HG03558 (cell line): ENCODE data around the gene SNAP25.

ENCODE experiments used
- ATAC-seq: cut with Tn5 transposase; IDR thresholded peaks from one replicate; pipeline ENCODE4 v1.9.1; 2021; ENCODE audit warnings: moderate number of reproducible peaks; ENCODE audit not compliant: unreplicated experiment; ENCODE audit errors: extremely low read depth

SNAP25 gene

GRCh38 chr20:10297684-10298240 lies 79.1 kb downstream of the SNAP25 start:
- ATAC-seq, result no peak

- no peak for ATAC-seq
Observed at GRCh38 chr20:10300582-10301446, 82.2 kb downstream of the SNAP25 start.

DNA sequence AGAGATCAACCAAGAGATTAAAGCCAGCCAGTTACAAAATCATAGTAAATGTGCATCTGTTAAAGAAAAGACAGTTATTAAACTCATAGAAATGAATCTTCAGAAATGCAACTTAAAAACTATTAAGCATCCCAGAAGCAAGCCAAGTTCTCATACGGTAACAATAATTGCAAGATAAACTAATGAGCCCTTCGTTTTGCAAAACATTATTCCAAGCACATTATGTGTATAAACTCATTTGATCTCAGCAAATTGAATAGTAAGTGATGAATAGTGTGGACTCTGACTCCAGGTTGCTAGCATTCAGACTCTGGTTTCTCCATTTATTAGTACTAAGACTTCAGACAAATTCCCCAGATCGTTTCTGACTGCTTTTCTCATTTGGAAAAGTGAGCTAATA lies 85.2 kb downstream of the SNAP25 start:
- ATAC-seq, result no peak

DNA sequence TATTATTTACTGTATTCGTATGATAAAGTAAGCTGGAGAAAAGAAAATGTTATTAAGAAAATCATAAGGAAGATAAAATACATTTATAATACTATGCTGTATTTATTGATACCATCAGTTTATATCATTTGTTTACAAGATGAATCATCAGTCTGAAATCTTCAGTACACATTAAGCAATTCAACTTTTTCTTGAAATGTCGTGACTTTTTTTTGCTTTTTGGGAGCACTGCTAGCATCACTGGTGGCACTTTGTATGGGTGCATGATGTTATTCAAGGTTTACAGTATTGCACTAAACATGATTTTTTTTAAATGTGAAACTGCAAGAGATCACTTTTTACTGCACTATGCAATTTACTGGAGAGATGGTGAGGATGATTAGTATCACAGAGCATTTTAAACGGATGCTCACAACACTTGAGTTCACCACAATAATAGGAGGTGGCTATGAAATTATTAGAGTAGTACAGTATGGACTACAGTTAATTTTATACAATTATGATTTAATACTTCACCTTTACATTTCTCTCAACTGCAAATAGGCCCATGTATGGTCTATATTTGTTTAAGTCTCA lies 85.9 kb downstream of the SNAP25 start:
- ATAC-seq, result no peak

- no peak for ATAC-seq
Observed at GRCh38 chr20:10306440-10307358, 88.1 kb downstream of the SNAP25 start.

DNA sequence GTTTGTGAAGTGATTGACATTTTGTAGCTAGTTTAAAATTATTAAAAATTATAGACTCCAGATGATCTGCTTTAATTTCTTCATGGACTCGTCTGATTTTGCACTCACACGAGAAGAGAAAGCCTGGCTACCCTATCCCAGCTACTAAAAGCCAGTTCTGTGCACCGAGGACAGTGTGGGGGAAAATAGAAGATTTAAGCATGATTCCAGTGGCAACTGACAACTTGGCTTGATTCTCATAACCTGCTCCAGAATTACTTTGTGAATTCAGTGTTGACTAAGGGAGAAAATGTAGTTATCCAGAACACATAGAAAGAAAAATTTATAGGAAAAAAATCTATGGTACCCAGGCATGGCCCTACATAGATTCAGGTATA lies 88.7 kb downstream of the SNAP25 start:
- no peak for ATAC-seq

DNA sequence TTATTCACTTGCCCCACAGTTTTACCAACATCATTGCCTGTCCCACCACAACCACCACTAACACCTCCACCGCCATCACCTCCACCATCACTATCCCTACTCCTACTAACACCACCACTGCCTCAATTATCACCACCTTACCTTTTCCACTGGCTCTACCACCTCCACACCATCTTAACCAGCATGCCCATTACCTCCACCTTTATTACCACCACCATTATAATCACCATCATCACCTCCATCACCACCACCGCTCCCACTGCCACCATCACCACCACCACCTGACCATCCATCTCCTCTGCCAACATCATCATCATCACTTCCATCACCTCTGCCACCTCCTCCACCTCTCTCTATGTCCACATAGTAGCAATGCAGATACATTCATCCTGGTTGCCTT lies 90.0 kb downstream of the SNAP25 start:
- ATAC-seq, result no peak

DNA sequence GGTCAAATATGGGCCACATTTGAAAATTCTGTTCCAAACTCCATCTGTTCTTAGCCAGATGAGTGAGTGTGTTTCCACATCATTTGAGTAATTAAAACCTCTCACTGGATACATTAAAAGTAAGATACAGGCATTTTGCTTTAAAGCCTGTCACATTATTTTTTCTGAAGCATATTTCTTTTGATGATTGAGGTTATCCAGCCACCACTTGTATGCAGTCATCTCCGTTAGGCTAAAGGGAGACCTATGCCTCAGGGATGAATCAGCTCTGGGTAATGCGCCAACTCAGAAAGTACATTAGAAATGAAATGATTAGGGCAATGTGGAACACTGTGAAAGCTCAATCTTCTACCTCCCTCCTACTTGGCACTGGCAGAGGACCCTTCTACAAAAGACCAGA lies 90.7 kb downstream of the SNAP25 start:
- no peak for ATAC-seq

GRCh38 chr20:10312111-10312510 lies 93.5 kb downstream of the SNAP25 start:
- no peak for ATAC-seq

GRCh38 chr20:10313215-10313614 lies 94.6 kb downstream of the SNAP25 start:
- ATAC-seq, result no peak

- no peak for ATAC-seq
Observed at GRCh38 chr20:10313701-10314100, 95.1 kb downstream of the SNAP25 start.

- ATAC-seq, result no peak
Observed at GRCh38 chr20:10314198-10314597, 95.6 kb downstream of the SNAP25 start.

GRCh38 chr20:10315138-10315537 lies 96.5 kb downstream of the SNAP25 start:
- no peak for ATAC-seq

DNA sequence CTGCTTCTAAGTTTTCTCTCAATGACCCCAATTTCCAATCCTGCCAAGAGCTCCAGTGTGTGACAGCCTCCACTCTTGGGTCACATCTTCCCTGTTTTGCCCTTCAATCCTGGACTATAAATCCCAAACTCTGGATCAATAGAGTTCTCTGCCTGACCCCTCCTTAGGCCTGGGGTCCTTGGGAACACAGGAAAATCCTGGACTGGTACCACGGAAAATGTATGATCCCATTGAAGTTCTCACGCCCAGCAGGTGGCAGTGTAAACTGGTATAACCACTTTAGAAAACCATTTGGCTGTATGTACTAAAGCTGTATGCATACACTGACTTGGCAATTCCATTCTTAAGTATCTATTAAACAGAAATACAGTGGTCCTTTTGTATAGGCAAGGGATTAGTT lies 98.0 kb downstream of the SNAP25 start:
- no peak for ATAC-seq

DNA sequence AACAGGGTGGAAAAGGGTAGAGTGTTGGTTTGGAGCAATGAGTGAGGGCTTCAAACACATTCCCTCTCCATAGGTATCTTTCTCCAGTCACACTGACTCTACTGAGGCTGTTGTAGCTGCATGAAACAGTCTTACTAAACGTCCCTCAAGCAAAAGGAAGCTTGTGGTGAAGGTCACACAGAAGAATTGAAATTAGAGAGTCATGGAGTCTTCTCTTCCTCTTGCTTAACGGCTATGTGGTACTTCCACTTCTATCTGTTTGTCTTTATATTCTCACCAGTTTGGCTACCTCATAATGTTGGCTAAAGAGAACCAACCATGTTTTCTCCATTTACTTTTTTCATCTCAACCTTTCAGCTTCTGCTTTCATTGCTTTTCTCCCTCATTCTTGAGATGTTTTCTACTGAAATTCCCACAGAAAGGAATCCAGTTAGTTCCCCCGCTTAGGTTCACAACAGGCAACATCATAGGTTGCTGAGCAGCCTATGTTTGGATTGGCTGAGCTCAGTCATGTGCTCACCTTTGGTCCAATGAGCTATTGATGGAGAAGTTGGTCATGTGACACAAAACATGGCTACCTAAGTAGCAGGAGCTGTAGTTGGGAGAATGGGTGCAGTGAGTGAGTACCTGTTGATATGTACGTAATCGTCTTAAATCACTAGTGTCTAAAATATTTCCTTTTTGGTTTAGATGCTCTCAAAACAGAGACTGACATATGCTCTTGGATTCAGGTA lies 99.8 kb downstream of the SNAP25 start:
- ATAC-seq, result no peak

DNA sequence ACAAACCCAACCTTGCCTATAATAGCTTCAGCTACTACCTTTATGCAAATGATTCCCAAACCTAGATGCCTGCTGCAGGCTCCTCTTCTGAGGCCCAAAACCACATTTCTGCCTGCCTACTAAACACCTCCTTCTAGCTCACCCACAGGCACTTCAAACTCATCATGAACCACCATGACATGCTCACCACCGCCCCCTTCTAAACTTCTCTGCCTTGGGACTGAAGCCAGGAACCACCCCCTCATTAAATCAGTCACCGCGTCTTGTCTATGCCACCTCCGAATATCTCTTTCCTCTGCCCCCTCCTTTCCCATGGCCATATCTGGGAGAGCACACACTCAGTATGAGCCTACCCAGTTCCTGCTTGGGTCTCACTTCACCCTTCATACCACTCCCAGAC lies 101.2 kb downstream of the SNAP25 start:
- no peak for ATAC-seq

DNA sequence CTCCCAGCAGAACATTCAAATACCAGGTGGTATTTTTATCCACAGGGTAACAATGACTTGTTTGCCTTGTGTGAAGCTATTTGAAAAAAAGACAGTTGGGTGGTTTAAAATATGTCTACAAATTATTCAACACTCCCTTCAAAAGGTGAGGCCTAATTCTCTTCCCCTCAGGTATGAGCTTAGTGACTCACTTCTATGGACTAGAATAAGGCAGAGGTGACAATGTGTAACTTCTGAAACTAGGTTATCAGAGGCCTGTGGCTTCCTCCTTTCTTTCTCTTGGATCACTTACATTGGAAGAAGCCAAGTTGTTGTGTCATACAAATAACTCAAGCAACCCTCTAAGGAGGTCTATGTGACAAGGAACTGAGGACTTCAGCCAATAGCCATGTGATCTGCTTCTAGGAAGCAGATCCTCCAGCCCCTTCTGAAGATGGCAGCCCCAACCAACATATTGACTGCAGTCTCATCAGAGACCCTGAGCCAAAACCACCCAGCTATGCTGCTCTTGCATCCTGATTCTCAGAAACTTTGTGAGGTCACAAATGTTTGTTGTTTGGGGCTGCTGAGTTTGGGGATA lies 102.6 kb downstream of the SNAP25 start:
- no peak for ATAC-seq

DNA sequence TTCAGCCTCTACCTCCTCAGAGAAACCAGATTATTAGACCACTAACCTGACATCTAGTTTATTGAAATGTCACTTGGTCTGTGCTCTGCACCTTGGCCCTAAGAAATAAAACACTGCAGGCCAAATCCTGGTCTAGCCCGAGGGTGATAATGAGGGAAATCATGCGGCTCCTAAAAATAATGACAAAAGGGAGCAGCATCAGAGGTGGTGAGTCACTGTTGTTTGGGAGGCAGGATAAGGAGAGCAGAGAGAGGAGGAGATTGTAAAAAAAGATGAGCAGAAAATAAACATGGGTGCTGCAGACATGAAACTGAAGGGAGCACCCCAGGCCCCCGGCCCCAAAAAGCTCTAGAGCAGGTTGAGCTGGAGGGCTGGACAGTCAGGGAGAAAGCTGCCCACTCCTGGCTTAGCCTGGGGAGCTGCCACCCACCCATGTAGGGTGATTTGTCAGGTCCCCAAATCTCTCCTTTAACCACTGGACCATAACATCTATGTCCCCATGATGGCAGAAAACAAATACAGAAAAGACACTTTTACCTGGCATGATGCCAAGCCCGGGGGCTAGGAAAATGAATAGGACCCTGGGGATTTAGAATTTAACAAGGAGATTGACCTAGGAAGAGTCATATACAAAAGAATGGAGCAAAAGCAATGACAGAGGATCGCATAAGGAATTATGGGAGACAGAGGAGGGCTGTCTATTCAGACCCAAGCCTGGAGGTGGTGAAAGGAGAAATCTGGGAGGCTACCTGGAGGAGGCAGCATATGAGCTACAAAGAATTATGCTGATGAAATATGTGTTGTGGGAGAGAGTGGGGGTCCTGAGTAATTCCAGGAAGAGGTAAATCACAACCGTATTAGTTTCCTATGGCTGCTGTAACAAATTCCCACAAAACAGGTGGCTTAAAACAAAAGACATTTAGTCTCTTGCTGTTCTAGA lies 103.7 kb downstream of the SNAP25 start:
- no peak for ATAC-seq

DNA sequence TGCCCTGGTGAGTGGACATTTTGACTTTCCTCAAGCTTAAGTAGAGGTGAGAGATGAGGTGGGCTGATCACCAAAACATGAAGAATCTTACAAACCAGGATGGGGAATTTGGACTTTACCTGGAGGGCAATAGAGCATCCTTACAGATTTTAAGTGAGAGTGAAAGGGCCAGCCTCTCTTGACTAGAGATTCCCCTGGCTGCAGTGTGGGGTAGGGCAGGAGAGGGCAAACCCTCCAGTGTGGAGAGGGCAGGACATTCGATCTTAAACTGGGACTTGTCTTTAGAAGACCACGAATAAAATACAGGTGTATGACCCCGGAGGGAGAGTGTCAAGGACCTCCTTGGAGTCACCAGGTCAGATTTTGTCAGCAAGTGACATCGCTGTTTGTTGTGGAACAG lies 105.1 kb downstream of the SNAP25 start:
- ATAC-seq, result no peak
